Activated B cell treated with CpG ODN at 0.5 μM for 24 hours (primary cell): ENCODE measurements around the gene SEMA3A. TPM values are rescaled to one million over a fixed set of nuclear protein-coding genes. Genes with fewer than 3 reads are reported as not detected.
"Not testable (repeated sequence)": the region's sequence is repeated elsewhere in the genome, so short reads cannot be mapped to it uniquely, and the experiment has no call there.

Experiments used
- ATAC-seq: fragments of 200-7000 bp; cut with Tn5 transposase; one replicate; pipeline ENCODE4 v1.10.0; 2021; ENCODE audit warnings: low read depth, mild to moderate bottlenecking, moderate library complexity
- CTCF ChIA-PET: fragments of 350-600 bp; sonication (Branson Sonifier 250); formaldehyde crosslinking; loops from one replicate; lab custom pipeline; 2021; ENCODE audit warnings: antibody characterized with exemption; lab: Charles Lee
- POLR2A ChIA-PET: fragments of 350-600 bp; sonication (Branson Sonifier 250); formaldehyde crosslinking; loops from one replicate; lab custom pipeline; 2021; ENCODE audit warnings: antibody characterized with exemption; lab: Charles Lee
- DNase-seq: peaks from one replicate; pipeline ENCODE4 v3.0.0; 2022
- H3K27ac Mint-ChIP-seq: one replicate; pipeline ENCODE4 v1.8.0; 2020; ENCODE audit warnings: mixed read lengths
- H3K27me3 Mint-ChIP-seq: one replicate; pipeline ENCODE4 v1.8.0; 2021; ENCODE audit warnings: mixed read lengths
- H3K36me3 Mint-ChIP-seq: one replicate; pipeline ENCODE4 v1.8.0; 2021; ENCODE audit warnings: low read depth, mixed read lengths
- H3K4me1 Mint-ChIP-seq: one replicate; pipeline ENCODE4 v1.8.0; 2021; ENCODE audit warnings: mixed read lengths
- H3K4me3 Mint-ChIP-seq: one replicate; pipeline ENCODE4 v1.8.0; 2020; ENCODE audit warnings: mild to moderate bottlenecking, mixed read lengths
- H3K9me3 Mint-ChIP-seq: one replicate; pipeline ENCODE4 v1.8.0; 2020; ENCODE audit warnings: mixed read lengths
- intact Hi-C: fragments of 100-400 bp; cut with micrococcal nuclease; formaldehyde crosslinking; loops from one replicate; pipeline ENCODE4 v1.15.1; 2024
- total RNA-seq: library from RNA; stranded (reverse); gene quantifications from 2 replicates; pipeline ENCODE4 v1.2.3, GENCODE V29; 2022
- TF ChIP-seq, protein P1 (sequence below): fragments of 200-600 bp; IDR thresholded peaks from one replicate; pipeline ENCODE4 v1.8.0; 2022; ENCODE audit warnings: antibody characterized with exemption, mild to moderate bottlenecking

Gene SEMA3A
- total RNA-seq, 1 donor from 2014 or later = not detected

DNA sequence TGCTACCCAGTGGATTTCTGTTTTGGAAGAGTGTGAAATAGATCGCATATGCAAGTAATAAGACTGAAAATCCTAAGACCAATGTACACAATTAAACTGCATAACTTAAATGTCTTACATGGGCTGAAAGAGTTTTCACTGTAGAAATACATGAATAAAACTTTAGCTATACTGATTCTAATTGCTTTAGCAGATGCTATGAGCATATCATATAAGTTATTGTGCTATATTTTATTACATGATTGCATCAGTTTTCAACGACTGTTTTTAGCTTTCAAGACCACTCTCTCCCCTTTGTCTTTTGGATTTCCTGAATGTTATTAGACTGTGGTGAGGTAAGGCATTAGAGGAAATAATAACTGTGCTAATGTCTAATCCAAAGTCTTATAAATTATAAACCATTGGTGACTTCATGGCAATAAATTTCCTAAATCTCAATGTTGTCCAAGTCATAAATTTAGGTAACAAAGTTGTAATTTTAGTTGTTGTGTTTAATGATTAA lies 124.5 kb downstream of the SEMA3A start:
- ATAC-seq (no peak), DNase-seq (no peak)
- ChIA-PET CTCF (no interaction called here), POLR2A (no interaction called here)
- Mint-ChIP-seq H3K4me1 (no peaks in the 10 kb centered on the region), H3K36me3 (no peaks in the 10 kb centered on the region), H3K27ac (no peak overlapping the region), H3K9me3 (no peaks in the 10 kb centered on the region), H3K27me3 (no peaks in the 10 kb centered on the region), H3K4me3 (no peak overlapping the region)
- intact Hi-C loops = no loop called here
- TF ChIP-seq, protein P1, sequence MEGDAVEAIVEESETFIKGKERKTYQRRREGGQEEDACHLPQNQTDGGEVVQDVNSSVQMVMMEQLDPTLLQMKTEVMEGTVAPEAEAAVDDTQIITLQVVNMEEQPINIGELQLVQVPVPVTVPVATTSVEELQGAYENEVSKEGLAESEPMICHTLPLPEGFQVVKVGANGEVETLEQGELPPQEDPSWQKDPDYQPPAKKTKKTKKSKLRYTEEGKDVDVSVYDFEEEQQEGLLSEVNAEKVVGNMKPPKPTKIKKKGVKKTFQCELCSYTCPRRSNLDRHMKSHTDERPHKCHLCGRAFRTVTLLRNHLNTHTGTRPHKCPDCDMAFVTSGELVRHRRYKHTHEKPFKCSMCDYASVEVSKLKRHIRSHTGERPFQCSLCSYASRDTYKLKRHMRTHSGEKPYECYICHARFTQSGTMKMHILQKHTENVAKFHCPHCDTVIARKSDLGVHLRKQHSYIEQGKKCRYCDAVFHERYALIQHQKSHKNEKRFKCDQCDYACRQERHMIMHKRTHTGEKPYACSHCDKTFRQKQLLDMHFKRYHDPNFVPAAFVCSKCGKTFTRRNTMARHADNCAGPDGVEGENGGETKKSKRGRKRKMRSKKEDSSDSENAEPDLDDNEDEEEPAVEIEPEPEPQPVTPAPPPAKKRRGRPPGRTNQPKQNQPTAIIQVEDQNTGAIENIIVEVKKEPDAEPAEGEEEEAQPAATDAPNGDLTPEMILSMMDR = no peak

DNA sequence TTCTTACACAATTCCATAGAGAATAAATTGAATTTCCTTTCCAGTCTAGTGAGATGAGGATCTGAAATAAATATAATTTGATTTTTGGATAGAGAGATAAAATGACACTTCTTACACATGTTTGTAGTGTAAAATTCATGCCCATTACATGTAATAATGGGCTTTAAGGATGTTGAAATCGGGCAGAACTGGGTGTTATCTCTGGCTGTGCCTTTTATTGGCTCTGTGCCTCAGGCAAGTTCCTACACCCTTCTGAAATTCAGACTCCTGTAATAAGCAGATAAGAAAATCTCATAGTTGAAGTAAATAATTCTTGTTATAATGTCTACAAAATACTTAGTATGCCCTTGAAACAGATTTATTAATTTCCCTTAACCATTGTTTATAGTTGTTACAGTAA lies 125.6 kb downstream of the SEMA3A start:
- H3K27ac Mint-ChIP-seq = no peak overlapping the region
- no peaks in the 10 kb centered on the region for H3K9me3 Mint-ChIP-seq
- H3K36me3 Mint-ChIP-seq = no peaks in the 10 kb centered on the region
- CTCF ChIA-PET = no interaction called here
- H3K27me3 Mint-ChIP-seq = no peaks in the 10 kb centered on the region
- no peak for ATAC-seq
- intact Hi-C loops = no loop called here
- no peaks in the 10 kb centered on the region for H3K4me1 Mint-ChIP-seq
- TF ChIP-seq, protein P1 = no peak
- H3K4me3 Mint-ChIP-seq = no peak overlapping the region
- no peak for DNase-seq
- POLR2A ChIA-PET = no interaction called here

DNA sequence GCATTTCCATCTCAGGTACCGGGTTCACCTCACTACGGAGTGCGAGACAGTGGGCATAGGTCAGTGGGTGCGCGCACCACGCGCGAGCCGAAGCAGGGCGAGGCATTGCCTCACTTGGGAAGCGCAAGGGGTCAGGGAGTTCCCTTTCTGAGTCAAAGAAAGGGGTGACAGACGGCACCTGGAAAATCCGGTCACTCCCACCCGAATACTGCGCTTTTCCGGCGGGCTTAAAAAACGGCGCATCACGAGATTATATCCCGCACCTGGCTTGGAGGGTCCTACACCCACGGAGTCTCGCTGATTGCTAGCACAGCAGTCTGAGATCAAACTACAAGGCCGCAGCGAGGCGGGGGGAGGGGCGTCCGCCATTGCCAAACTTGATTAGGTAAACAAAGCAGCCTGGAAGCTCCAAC lies 132.1 kb downstream of the SEMA3A start:
- POLR2A ChIA-PET, H3K4me3 Mint-ChIP-seq, H3K36me3 Mint-ChIP-seq, H3K4me1 Mint-ChIP-seq, H3K9me3 Mint-ChIP-seq, H3K27ac Mint-ChIP-seq, ATAC-seq, H3K27me3 Mint-ChIP-seq, intact Hi-C loops, DNase-seq, CTCF ChIA-PET: not testable (repeated sequence)

DNA sequence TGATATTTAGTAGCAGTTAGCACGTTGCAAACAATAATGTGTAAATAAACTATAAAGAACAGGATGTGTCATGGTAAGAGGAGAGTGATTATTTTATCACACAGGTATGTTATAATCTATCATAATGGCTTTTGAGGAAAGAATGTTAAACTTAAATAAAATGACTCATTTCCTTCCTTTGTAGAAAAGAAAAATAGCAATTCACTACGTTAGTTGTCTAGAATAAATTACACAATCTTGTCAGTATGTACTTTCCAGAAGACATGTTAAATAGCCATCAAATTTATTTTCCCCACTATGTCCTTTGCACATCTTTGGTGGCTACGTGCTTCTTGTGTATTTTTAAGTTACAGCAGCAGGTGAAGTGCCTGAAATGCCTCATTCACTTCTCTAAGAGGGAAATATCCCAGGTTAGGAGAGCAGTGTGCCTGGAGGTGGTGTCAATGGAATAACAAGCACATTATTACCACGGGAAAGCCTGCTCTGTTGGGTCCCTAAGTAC lies 133.8 kb downstream of the SEMA3A start:
- Mint-ChIP-seq H3K4me3 (no peak overlapping the region), H3K27me3 (no peaks in the 10 kb centered on the region), H3K36me3 (no peaks in the 10 kb centered on the region), H3K4me1 (no peaks in the 10 kb centered on the region), H3K9me3 (no peaks in the 10 kb centered on the region), H3K27ac (no peak overlapping the region)
- intact Hi-C loops = no loop called here
- ChIA-PET CTCF (no interaction called here), POLR2A (no interaction called here)
- DNase-seq (no peak), ATAC-seq (no peak)
- TF ChIP-seq, protein P1 = no peak

DNA sequence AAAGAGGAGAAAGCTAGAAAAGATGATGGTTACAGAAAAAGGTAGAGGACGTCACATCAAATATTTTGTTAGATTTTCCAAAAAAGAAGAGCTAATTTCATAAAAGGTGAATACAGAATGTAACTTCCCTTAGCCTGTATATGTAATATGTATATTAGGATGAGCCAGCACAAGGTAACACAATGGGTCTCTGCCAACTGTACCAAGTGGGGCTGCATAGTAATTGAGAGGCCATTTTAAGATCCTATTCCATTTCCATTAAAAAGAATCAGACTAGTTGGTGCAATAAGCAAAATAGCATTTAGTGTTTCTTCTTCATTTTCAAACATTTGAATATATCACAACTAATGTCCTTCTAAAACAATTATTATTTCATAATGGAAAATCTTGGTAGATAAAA lies 134.6 kb downstream of the SEMA3A start:
- Mint-ChIP-seq H3K9me3 (no peaks in the 10 kb centered on the region), H3K27ac (no peak overlapping the region), H3K4me3 (no peak overlapping the region), H3K36me3 (no peaks in the 10 kb centered on the region), H3K27me3 (no peaks in the 10 kb centered on the region), H3K4me1 (no peaks in the 10 kb centered on the region)
- DNase-seq = no peak
- TF ChIP-seq, protein P1 = no peak
- intact Hi-C loops = no loop called here
- ChIA-PET POLR2A (no interaction called here), CTCF (no interaction called here)
- ATAC-seq = no peak
